Measurements from ENCODE around the gene KLHL2. TPM values are rescaled to one million over a fixed set of nuclear protein-coding genes. Genes with fewer than 3 reads are reported as not detected.
"Not testable (repeated sequence)": the region's sequence is repeated elsewhere in the genome, so short reads cannot be mapped to it uniquely, and the experiment has no call there.

Gene KLHL2
- total and polyA plus RNA-seq, 2 donors (not counting 3 experiments of a cell fraction or from before 2014, with no cell fraction given), result 9.9 to 22.1 TPM

- intact Hi-C loops (cut with micrococcal nuclease); H3K9ac ChIP-seq (replicated peaks; ENCODE audit: extremely low read depth, insufficient read depth, low read length); H3K9me3 ChIP-seq (replicated peaks; ENCODE audit: control insufficient read depth, insufficient read depth, low read length); H4K20me1 ChIP-seq (replicated peaks; ENCODE audit: control insufficient read depth, extremely low read depth, insufficient read depth, low read length); DNase-seq (ENCODE audit: low read depth, low spot score); dilution Hi-C loops (cut with MboI; ENCODE audit: extremely low pct_ligation_motif_present, low sequenced_read_pairs); H3K79me2 ChIP-seq (ENCODE audit: control insufficient read depth, insufficient read depth, low read length); POLR2A ChIA-PET; FAIRE-seq; H3K27ac ChIP-seq (ENCODE audit: insufficient read depth, low read depth, low read length); H3K4me1 ChIP-seq (ENCODE audit: control insufficient read depth, extremely low read depth, insufficient read depth, low read length); BruUV-seq (replicated peaks); H3K4me3 ChIP-seq (replicated peaks in 1 of 3; ENCODE audit: insufficient read depth in 1 of 3, low read depth in 1 of 3, low read length in 3 of 3); CTCF ChIA-PET; H3K9me1 ChIP-seq (replicated peaks; ENCODE audit: control insufficient read depth, extremely low read depth, insufficient read depth, low read length); H3K4me2 ChIP-seq (ENCODE audit: insufficient read depth, low read length); H3K27me3 ChIP-seq (ENCODE audit: control insufficient read depth in 2 of 2, insufficient read depth in 2 of 2, low read length in 2 of 2); H2AFZ ChIP-seq (ENCODE audit: low read depth, low read length); H3K36me3 ChIP-seq (ENCODE audit: control insufficient read depth in 2 of 2, extremely low read depth in 1 of 2, insufficient read depth in 2 of 2, low read length in 2 of 2): not testable (repeated sequence)
Observed at GRCh38 chr4:165240761-165241160, 33.4 kb downstream of the KLHL2 start.

- H3K9me3 ChIP-seq (replicated peaks; ENCODE audit: control insufficient read depth, insufficient read depth, low read length); DNase-seq (ENCODE audit: low read depth, low spot score); H3K36me3 ChIP-seq (ENCODE audit: control insufficient read depth in 2 of 2, extremely low read depth in 1 of 2, insufficient read depth in 2 of 2, low read length in 2 of 2); H3K27me3 ChIP-seq (ENCODE audit: control insufficient read depth in 2 of 2, insufficient read depth in 2 of 2, low read length in 2 of 2); POLR2A ChIA-PET; CTCF ChIA-PET; H4K20me1 ChIP-seq (replicated peaks; ENCODE audit: control insufficient read depth, extremely low read depth, insufficient read depth, low read length); H3K4me1 ChIP-seq (ENCODE audit: control insufficient read depth, extremely low read depth, insufficient read depth, low read length); intact Hi-C loops (cut with micrococcal nuclease); H3K4me3 ChIP-seq (replicated peaks in 1 of 3; ENCODE audit: insufficient read depth in 1 of 3, low read depth in 1 of 3, low read length in 3 of 3); FAIRE-seq; dilution Hi-C loops (cut with MboI; ENCODE audit: extremely low pct_ligation_motif_present, low sequenced_read_pairs); H3K27ac ChIP-seq (ENCODE audit: insufficient read depth, low read depth, low read length); BruUV-seq (replicated peaks); H2AFZ ChIP-seq (ENCODE audit: low read depth, low read length); H3K4me2 ChIP-seq (ENCODE audit: insufficient read depth, low read length); H3K9me1 ChIP-seq (replicated peaks; ENCODE audit: control insufficient read depth, extremely low read depth, insufficient read depth, low read length); H3K79me2 ChIP-seq (ENCODE audit: control insufficient read depth, insufficient read depth, low read length); H3K9ac ChIP-seq (replicated peaks; ENCODE audit: extremely low read depth, insufficient read depth, low read length): not testable (repeated sequence)
Observed at GRCh38 chr4:165244148-165244547, 36.8 kb downstream of the KLHL2 start.

- H3K27ac ChIP-seq (ENCODE audit: insufficient read depth, low read depth, low read length); H4K20me1 ChIP-seq (replicated peaks; ENCODE audit: control insufficient read depth, extremely low read depth, insufficient read depth, low read length); H3K9ac ChIP-seq (replicated peaks; ENCODE audit: extremely low read depth, insufficient read depth, low read length); dilution Hi-C loops (cut with MboI; ENCODE audit: extremely low pct_ligation_motif_present, low sequenced_read_pairs); intact Hi-C loops (cut with micrococcal nuclease); H3K9me1 ChIP-seq (replicated peaks; ENCODE audit: control insufficient read depth, extremely low read depth, insufficient read depth, low read length); POLR2A ChIA-PET; H3K36me3 ChIP-seq (ENCODE audit: control insufficient read depth in 2 of 2, extremely low read depth in 1 of 2, insufficient read depth in 2 of 2, low read length in 2 of 2); H3K79me2 ChIP-seq (ENCODE audit: control insufficient read depth, insufficient read depth, low read length); DNase-seq (ENCODE audit: low read depth, low spot score); CTCF ChIA-PET; BruUV-seq (replicated peaks); H3K9me3 ChIP-seq (replicated peaks; ENCODE audit: control insufficient read depth, insufficient read depth, low read length); H3K4me2 ChIP-seq (ENCODE audit: insufficient read depth, low read length); H2AFZ ChIP-seq (ENCODE audit: low read depth, low read length); H3K4me1 ChIP-seq (ENCODE audit: control insufficient read depth, extremely low read depth, insufficient read depth, low read length); FAIRE-seq; H3K27me3 ChIP-seq (ENCODE audit: control insufficient read depth in 2 of 2, insufficient read depth in 2 of 2, low read length in 2 of 2); H3K4me3 ChIP-seq (replicated peaks in 1 of 3; ENCODE audit: insufficient read depth in 1 of 3, low read depth in 1 of 3, low read length in 3 of 3): not testable (repeated sequence)
Observed at GRCh38 chr4:165244587-165245186, 37.3 kb downstream of the KLHL2 start.

Measured in endothelial cell of umbilical vein (primary cell).